SU-DHL-6 (cell line): ENCODE measurements around the gene SC5D.

Experiments used
- H2AFZ ChIP-seq: fragments of 200-600 bp; sonication (generic); 2 replicates; pipeline ENCODE4 v1.6.1; 2014; ENCODE audit warnings: low read depth, mild to moderate bottlenecking, moderate library complexity, mixed read lengths, antibody characterized with exemption, low read length; ENCODE audit not compliant: severe bottlenecking
- H3F3A ChIP-seq: fragments of 200-600 bp; shearing (Covaris generic); 2 replicates; pipeline ENCODE4 v1.6.0; 2016; ENCODE audit warnings: antibody characterized with exemption, mild to moderate bottlenecking; ENCODE audit not compliant: insufficient read depth
- H3K27ac ChIP-seq: fragments of 200-600 bp; sonication (generic); 2 replicates; pipeline ENCODE4 v1.5.1; 2016; ENCODE audit warnings: low read depth, mild to moderate bottlenecking, low read length, moderate library complexity, mixed read lengths
- H3K27me3 ChIP-seq: fragments of 200-600 bp; sonication (generic), shearing (Covaris generic); 2 replicates; pipeline ENCODE4 v1.6.0; 2014; ENCODE audit warnings: mild to moderate bottlenecking, low read length
- H3K36me3 ChIP-seq: fragments of 200-600 bp; sonication (generic); 2 replicates; pipeline ENCODE4 v1.6.1; 2014; ENCODE audit warnings: mild to moderate bottlenecking, low read length, mixed read lengths
- H3K4me2 ChIP-seq: fragments of 300-600, 200-600 bp; shearing (Covaris generic), sonication (generic); 2 replicates; pipeline ENCODE4 v1.6.0; 2014; ENCODE audit warnings: low read length, low read depth, mild to moderate bottlenecking; ENCODE audit not compliant: poor library complexity, severe bottlenecking
- H3K4me3 ChIP-seq: fragments of 200-600 bp; sonication (generic); 2 replicates; pipeline ENCODE4 v1.5.1; 2014; ENCODE audit warnings: antibody characterized with exemption, low read length, mild to moderate bottlenecking, mixed read lengths; ENCODE audit not compliant: insufficient read depth, poor library complexity, severe bottlenecking
- H3K79me2 ChIP-seq: fragments of 200-600 bp; sonication (generic); 2 replicates; pipeline ENCODE4 v1.6.1; 2014; ENCODE audit warnings: mild to moderate bottlenecking, low read length, moderate library complexity; ENCODE audit not compliant: insufficient read depth
- H3K9ac ChIP-seq: fragments of 200-600 bp; sonication (generic); 2 replicates; pipeline ENCODE4 v1.7.0; 2014; ENCODE audit warnings: mild to moderate bottlenecking, low read length
- H3K9me2 ChIP-seq: fragments of 200-600 bp; sonication (generic); replicated peaks from 2 replicates; pipeline ENCODE4 v1.6.1; 2014; ENCODE audit warnings: low read length; ENCODE audit not compliant: insufficient read depth
- H3K9me3 ChIP-seq: fragments of 200-600 bp; sonication (generic); 2 replicates; pipeline ENCODE4 v1.6.1; 2014; ENCODE audit warnings: low read length, mixed read lengths; ENCODE audit not compliant: insufficient read depth
- H4K20me1 ChIP-seq: fragments of 200-600 bp; sonication (generic); 2 replicates; pipeline ENCODE4 v1.6.1; 2014; ENCODE audit warnings: low read depth, mild to moderate bottlenecking, antibody characterized with exemption, low read length, moderate library complexity, mixed read lengths
- CTCF ChIP-seq: fragments of 200-600 bp; sonication (generic); IDR thresholded peaks from one replicate; pipeline ENCODE4 v1.5.1; 2017; ENCODE audit warnings: antibody characterized with exemption, mild to moderate bottlenecking, low read length, moderate library complexity; ENCODE audit not compliant: insufficient read depth, poor library complexity, severe bottlenecking
- EZH2phosphoT487 ChIP-seq: fragments of 200-600 bp; sonication (generic), shearing (Covaris generic); conservative IDR thresholded peaks from 2 replicates; pipeline ENCODE4 v1.6.1; 2018; ENCODE audit warnings: mild to moderate bottlenecking, antibody characterized with exemption, low read length, moderate library complexity, mixed read lengths

SC5D gene

GRCh38 chr11:121298774-121299173 is 6.2 kb downstream of the SC5D start:
- peaks cover 95% of the 10 kb centered on the region for H3K79me2 ChIP-seq
- no peak overlapping the region for H3K4me2 ChIP-seq
- H3F3A ChIP-seq = peaks cover 7% of the 10 kb centered on the region; the same call in 1 of the 2 replicates
- H3K9ac ChIP-seq = no peak overlapping the region
- TF ChIP-seq CTCF (no peak), EZH2phosphoT487 (no peak)
- peaks cover 20% of the 10 kb centered on the region; the same call in 1 of the 2 replicates for H4K20me1 ChIP-seq
- H3K27ac ChIP-seq = no peak overlapping the region
- H3K4me3 ChIP-seq = no peak overlapping the region
- peaks cover 18% of the 10 kb centered on the region for H3K36me3 ChIP-seq
- no peaks in the 10 kb centered on the region for H3K27me3 ChIP-seq
- H3K9me3 ChIP-seq = no peaks in the 10 kb centered on the region
- no peaks in the 10 kb centered on the region for H3K9me2 ChIP-seq
- no peak overlapping the region for H2AFZ ChIP-seq

GRCh38 chr11:121299417-121299816 is 6.8 kb downstream of the SC5D start:
- Histone ChIP-seq H3K4me3 (no peak overlapping the region), H3K27ac (no peak overlapping the region), H3K9me2 (no peaks in the 10 kb centered on the region), H3K9me3 (no peaks in the 10 kb centered on the region), H3F3A (peaks cover 10% of the 10 kb centered on the region; the same call in 1 of the 2 replicates), H2AFZ (no peak overlapping the region), H3K9ac (no peak overlapping the region), H3K27me3 (no peaks in the 10 kb centered on the region), H3K36me3 (peaks cover 25% of the 10 kb centered on the region), H4K20me1 (peaks cover 16% of the 10 kb centered on the region; the same call in 1 of the 2 replicates), H3K79me2 (peaks cover 89% of the 10 kb centered on the region), H3K4me2 (no peak overlapping the region)
- no peak for TF ChIP-seq EZH2phosphoT487
- TF ChIP-seq CTCF = no peak

GRCh38 chr11:121300313-121300971 is 7.9 kb downstream of the SC5D start:
- Histone ChIP-seq H3K4me2 (no peak overlapping the region), H3K27me3 (no peaks in the 10 kb centered on the region), H3K4me3 (no peak overlapping the region), H3K9me3 (no peaks in the 10 kb centered on the region), H3K9ac (no peak overlapping the region), H3F3A (peaks cover 10% of the 10 kb centered on the region; the same call in 1 of the 2 replicates), H4K20me1 (peaks cover 10% of the 10 kb centered on the region; the same call in 1 of the 2 replicates), H3K27ac (no peak overlapping the region), H2AFZ (no peak overlapping the region), H3K9me2 (no peaks in the 10 kb centered on the region), H3K36me3 (peaks cover 31% of the 10 kb centered on the region), H3K79me2 (peaks cover 79% of the 10 kb centered on the region)
- TF ChIP-seq EZH2phosphoT487 (no peak), CTCF (no peak)
